Neutrophil (primary cell): Measurements from ENCODE around the gene HBQ1.
"Not testable (repeated sequence)": the region's sequence is repeated elsewhere in the genome, so short reads cannot be mapped to it uniquely, and the experiment has no call there.

ENCODE experiments used
- H3K27ac ChIP-seq: fragments of 200-600 bp; sonication (generic); 2 replicates; pipeline ENCODE4 v1.5.1; 2016; ENCODE audit warnings: mild to moderate bottlenecking, moderate library complexity
- H3K27me3 ChIP-seq: fragments of 200-600 bp; sonication (generic); 2 replicates; pipeline ENCODE4 v1.6.0; 2016; ENCODE audit warnings: mild to moderate bottlenecking
- H3K36me3 ChIP-seq: fragments of 200-600 bp; sonication (generic); 2 replicates; pipeline ENCODE4 v1.5.1; 2017
- H3K4me1 ChIP-seq, 2 experiments: fragments of 200-600 bp in 1 of 2; sonication (generic) in 1 of 2; 1 replicate in 1 of 2; 2 replicates in 1 of 2; pipeline versions ENCODE4 v1.5.1 to v1.6.1; 2013 to 2016; ENCODE audit warnings: low read depth in 1 of 2, low read length in 1 of 2, mild to moderate bottlenecking in 1 of 2, moderate library complexity in 1 of 2; ENCODE audit not compliant: control insufficient read depth in 1 of 2, insufficient read depth in 1 of 2
- H3K4me3 ChIP-seq, 2 experiments: fragments of 200-600 bp in 1 of 2; sonication (generic) in 1 of 2; 1 replicate in 1 of 2; 2 replicates in 1 of 2; pipeline ENCODE4 v1.5.1; 2013 to 2016; ENCODE audit warnings: low read depth in 1 of 2, low read length in 1 of 2, mild to moderate bottlenecking in 1 of 2, moderate library complexity in 1 of 2
- H3K9me3 ChIP-seq: fragments of 200-600 bp; sonication (generic); 2 replicates; pipeline ENCODE4 v1.5.1; 2016
- CTCF ChIP-seq: fragments of 200-600 bp; sonication (generic); IDR thresholded peaks from 2 replicates; pipeline ENCODE4 v1.5.1; 2016; ENCODE audit warnings: antibody characterized with exemption

Gene HBQ1

GRCh38 chr16:228852-229730 is 48.8 kb downstream of the HBQ1 start, which contains the start of gene LUC7L:
TSS of gene LUC7L (minus strand) at chr16:229449. CDS start at chr16:229339, 110 bp downstream.
- TF ChIP-seq CTCF: peak; percentile 35
- Histone ChIP-seq H3K36me3 (peaks cover 29% of the 10 kb centered on the region), H3K9me3 (no peaks in the 10 kb centered on the region), H3K4me3 (peak within 1 kb of the TSS; percentile 87 to 98), H3K27ac (peak within 1 kb of the TSS; percentile 97), H3K27me3 (no peaks in the 10 kb centered on the region), H3K4me1 (peaks cover 16 to 19% of the 10 kb centered on the region in 2 experiments)

GRCh38 chr16:229731-230281 is 49.5 kb downstream of the HBQ1 start:
- Histone ChIP-seq H3K27ac (peak overlapping the region; percentile 97), H3K4me1 (peaks cover 19 to 22% of the 10 kb centered on the region in 2 experiments), H3K36me3 (peaks cover 22% of the 10 kb centered on the region), H3K9me3 (no peaks in the 10 kb centered on the region), H3K27me3 (no peaks in the 10 kb centered on the region), H3K4me3 (peak overlapping the region; percentile 87 to 98)
- TF ChIP-seq CTCF: no peak

GRCh38 chr16:230351-230750 is 50.1 kb downstream of the HBQ1 start:
- Histone ChIP-seq H3K36me3 (peaks cover 19% of the 10 kb centered on the region), H3K4me1 (peaks cover 25 to 27% of the 10 kb centered on the region in 2 experiments)
- not testable (repeated sequence) for H3K27ac ChIP-seq, H3K4me3 ChIP-seq, H3K9me3 ChIP-seq, H3K27me3 ChIP-seq
